HepG2 (cell line): ENCODE results near the gene NAT10. TPM values are rescaled to one million over a fixed set of nuclear protein-coding genes. Genes with fewer than 3 reads are reported as not detected.

Experiments used
- ATAC-seq: fragments of 200-7000 bp; cut with Tn5 transposase; 3 replicates; pipeline ENCODE4 v1.9.1; 2020; ENCODE audit warnings: mild to moderate bottlenecking, moderate library complexity
- BruUV-seq: library from RNA; stranded (reverse); fragments of 400-500 nt; replicated peaks from 2 replicates; lab custom pipeline; 2021; lab: Mats Ljungman, UMichigan
- CTCF ChIA-PET: fragments of 300-600 bp; formaldehyde crosslinking; extraction: SDS; loops from one replicate; lab custom pipeline; 2021; ENCODE audit warnings: low total read pairs, inconsistent platforms, low intra/inter-chr PET ratio; lab: Yijun Ruan, JAX
- POLR2A ChIA-PET: fragments of 350-600 bp; sonication (Branson Sonifier 250); formaldehyde crosslinking; loops from one replicate; lab custom pipeline; 2020; ENCODE audit warnings: antibody characterized with exemption, inconsistent platforms; lab: Yijun Ruan, JAX
- DNase-seq: peaks from one replicate; pipeline ENCODE4 v3.0.0-alpha.2; 2015; ENCODE audit warnings: low spot score
- FAIRE-seq: peaks from 3 replicates; lab custom pipeline; 2011; peaks lifted over from hg19 to GRCh38; lab: Jason Lieb, UNC
- H2AFZ ChIP-seq: one replicate; pipeline ENCODE4 v1.6.1; 2011; ENCODE audit warnings: low read length, inconsistent platforms
- H3K27ac ChIP-seq: fragments of 300-600 bp; 3 replicates; pipeline ENCODE4 v1.8.0; 2011; ENCODE audit warnings: mixed run types, mild to moderate bottlenecking, mixed read lengths, low read length, inconsistent platforms; ENCODE audit not compliant: insufficient read depth; ENCODE audit errors: extremely low read length
- H3K27me3 ChIP-seq, 2 experiments: fragments of 200-600 bp in 1 of 2; 2 replicates in 1 of 2; 3 replicates in 1 of 2; pipeline versions ENCODE4 v1.6.0 to v1.8.0; 2011; ENCODE audit warnings: low read length in 2 of 2, mild to moderate bottlenecking in 2 of 2, moderate library complexity in 2 of 2, inconsistent platforms in 1 of 2; ENCODE audit not compliant: insufficient read depth in 2 of 2, control insufficient read depth in 1 of 2
- H3K36me3 ChIP-seq, 2 experiments: fragments of 200-600 bp in 1 of 2; replicated peaks in 1 of 2; 2 replicates in 1 of 2; 3 replicates in 1 of 2; pipeline versions ENCODE4 v1.5.1 to v1.8.0; 2011; ENCODE audit warnings: low read length in 2 of 2, inconsistent platforms in 1 of 2; ENCODE audit not compliant: insufficient read depth in 2 of 2, control insufficient read depth in 1 of 2
- H3K4me1 ChIP-seq: 2 replicates; pipeline ENCODE4 v1.5.1; 2012; ENCODE audit warnings: low read length, inconsistent platforms; ENCODE audit not compliant: insufficient read depth
- H3K4me2 ChIP-seq: 2 replicates; pipeline ENCODE4 v1.6.0; 2011; ENCODE audit warnings: low read depth, low read length, inconsistent platforms
- H3K4me3 ChIP-seq, 3 experiments: fragments of 200-600 bp in 1 of 3; sonication (generic), shearing (Covaris generic) in 1 of 3; replicated peaks in 1 of 3; 2 replicates each; pipeline ENCODE4 v1.5.1; 2011 to 2016; ENCODE audit warnings: low read length in 3 of 3, inconsistent platforms in 2 of 3, low read depth in 2 of 3, mild to moderate bottlenecking in 2 of 3, control low read depth in 1 of 3, mixed read lengths in 1 of 3; ENCODE audit not compliant: insufficient read depth in 1 of 3
- H3K79me2 ChIP-seq: one replicate; pipeline ENCODE4 v1.6.1; 2011; ENCODE audit warnings: low read length, inconsistent platforms; ENCODE audit not compliant: insufficient read depth
- H3K9ac ChIP-seq: 2 replicates; pipeline ENCODE4 v1.6.0; 2011; ENCODE audit warnings: mild to moderate bottlenecking, low read depth, low read length, inconsistent platforms; ENCODE audit not compliant: insufficient read depth
- H3K9me3 ChIP-seq: 2 replicates; pipeline ENCODE4 v1.5.1; 2012; ENCODE audit warnings: mild to moderate bottlenecking, low read length
- H4K20me1 ChIP-seq: 2 replicates; pipeline ENCODE4 v1.6.0; 2011; ENCODE audit warnings: inconsistent platforms, mild to moderate bottlenecking, low read length, moderate library complexity; ENCODE audit not compliant: insufficient read depth
- BORCS8-MEF2B ChIP-seq: sonication (generic); formaldehyde crosslinking; IDR thresholded peaks from 2 replicates; pipeline ENCODE4 v1.8.0; 2022; ENCODE audit warnings: mild to moderate bottlenecking, missing genetic modification reagents
- GABPB1 ChIP-seq: IDR thresholded peaks from 2 replicates; pipeline ENCODE4 v1.6.1; 2016; ENCODE audit warnings: mild to moderate bottlenecking, missing genetic modification reagents, moderate library complexity, missing compliant biosample characterization
- HBP1 ChIP-seq: IDR thresholded peaks from 2 replicates; pipeline ENCODE4 v1.6.1; 2016; ENCODE audit warnings: low read depth, control low read depth
- HNF4G ChIP-seq, 2 experiments: sonication (generic) in 1 of 2; formaldehyde crosslinking in 1 of 2; IDR thresholded peaks; 2 replicates each; pipeline versions ENCODE4 v1.4.0 to v1.6.1; 2011 to 2020; ENCODE audit warnings: borderline replicate concordance in 2 of 2, low read depth in 2 of 2, mild to moderate bottlenecking in 2 of 2, low read length in 1 of 2, missing genetic modification reagents in 1 of 2, moderate library complexity in 1 of 2
- JUND ChIP-seq: sonication (generic); formaldehyde crosslinking; IDR thresholded peaks from 2 replicates; pipeline ENCODE4 v1.8.0; 2022; ENCODE audit warnings: mild to moderate bottlenecking, missing genetic modification reagents
- KDM4B ChIP-seq: sonication (generic); formaldehyde crosslinking; IDR thresholded peaks from 2 replicates; pipeline ENCODE4 v1.4.0; 2020; ENCODE audit warnings: missing genetic modification reagents
- MTF2 ChIP-seq: sonication (generic); formaldehyde crosslinking; IDR thresholded peaks from 2 replicates; pipeline ENCODE4 v1.5.0; 2020; ENCODE audit warnings: missing genetic modification reagents, borderline replicate concordance
- NFIC ChIP-seq: IDR thresholded peaks from 2 replicates; pipeline ENCODE4 v1.6.1; 2012; ENCODE audit warnings: mild to moderate bottlenecking, low read length, inconsistent platforms
- PRMT3 ChIP-seq: sonication (generic); formaldehyde crosslinking; IDR thresholded peaks from 2 replicates; pipeline ENCODE4 v1.8.1; 2022; ENCODE audit warnings: low read depth, mild to moderate bottlenecking, moderate library complexity, missing genetic modification reagents, borderline replicate concordance
- RELA ChIP-seq: sonication (generic); formaldehyde crosslinking; IDR thresholded peaks from 2 replicates; pipeline ENCODE4 v1.4.0; 2020; ENCODE audit warnings: missing genetic modification reagents
- REXO4 ChIP-seq: sonication (generic); formaldehyde crosslinking; IDR thresholded peaks from 2 replicates; pipeline ENCODE4 v1.8.0; 2022; ENCODE audit warnings: missing genetic modification reagents, mild to moderate bottlenecking, borderline replicate concordance
- TOPORS ChIP-seq: sonication (generic); formaldehyde crosslinking; IDR thresholded peaks from 2 replicates; pipeline ENCODE4 v1.8.0; 2023; ENCODE audit warnings: mild to moderate bottlenecking, missing genetic modification reagents
- WIZ ChIP-seq: sonication (generic); formaldehyde crosslinking; IDR thresholded peaks from 2 replicates; pipeline ENCODE4 v1.5.1; 2020; ENCODE audit warnings: mild to moderate bottlenecking, missing genetic modification reagents
- ZNF20 ChIP-seq: sonication (generic); formaldehyde crosslinking; IDR thresholded peaks from 2 replicates; pipeline ENCODE4 v1.4.0; 2020; ENCODE audit warnings: mild to moderate bottlenecking, moderate library complexity, missing genetic modification reagents
- ZSCAN30 ChIP-seq: sonication (generic); formaldehyde crosslinking; IDR thresholded peaks from 2 replicates; pipeline ENCODE4 v1.5.0; 2020; ENCODE audit warnings: mild to moderate bottlenecking, missing genetic modification reagents
- WGBS: methylation state at CpG from one replicate; pipeline ENCODE4 v1.1.6; 2017; ENCODE audit warnings: low lambda C conversion rate; 5-methylcytosine and 5-hydroxymethylcytosine counted together
- in situ Hi-C: cut with HindIII; loops from 2 replicates; pipeline ENCODE4 v1.10.0; 2017; ENCODE audit warnings: low pct_unique_long_range_greater_than_20kb; ENCODE audit not compliant: extremely low pct_ligation_motif_present
- intact Hi-C: fragments of 100-400 bp; cut with micrococcal nuclease; formaldehyde crosslinking; loops from one replicate; pipeline ENCODE4 v1.10.0; 2022; ENCODE audit not compliant: unreplicated experiment
- polyA plus RNA-seq, 8 experiments: library from polyadenylated mRNA; depleted of rRNA in 3 of 8; stranded (reverse) in 7 of 8; unstranded in 1 of 8; fragments of >200 nt; fragmentation: Illumina TruSeq in 4 of 8; extraction: Trizol in 4 of 8; gene quantifications; 2 replicates each; pipeline versions ENCODE4 v1.2.1 to v1.2.3, GENCODE V29; 2011 to 2016; ENCODE audit warnings: low read depth in 4 of 8, missing spikeins in 1 of 8, mixed read lengths in 1 of 8; ENCODE audit not compliant: insufficient read depth in 1 of 8
- total RNA-seq, 5 experiments: library from RNA; depleted of rRNA; stranded (reverse); fragments of >200 nt; fragmentation: Illumina TruSeq; extraction: Trizol; gene quantifications; 2 replicates each; pipeline ENCODE4 v1.2.3, GENCODE V29; 2016; ENCODE audit warnings: low read depth in 1 of 5
- TF ChIP-seq, protein P1 (sequence below), 2 experiments: sonication (generic) in 1 of 2; formaldehyde crosslinking in 1 of 2; IDR thresholded peaks; 2 replicates each; pipeline versions ENCODE4 v1.4.0 to v1.6.1; 2016 to 2020; ENCODE audit warnings: borderline replicate concordance in 1 of 2, low read depth in 1 of 2, mild to moderate bottlenecking in 1 of 2, missing genetic modification reagents in 1 of 2
- TF ChIP-seq, protein P2 (sequence below): sonication (generic); formaldehyde crosslinking; IDR thresholded peaks from 2 replicates; pipeline ENCODE4 v1.8.1; 2023; ENCODE audit warnings: mild to moderate bottlenecking, missing genetic modification reagents

NAT10 gene
- total and polyA plus RNA-seq, 2 of the 13 experiments (the other 11 are each of a cell fraction or from before 2014, with no cell fraction given), result 33.9 to 51.9 TPM

- TF ChIP-seq, protein P1, sequence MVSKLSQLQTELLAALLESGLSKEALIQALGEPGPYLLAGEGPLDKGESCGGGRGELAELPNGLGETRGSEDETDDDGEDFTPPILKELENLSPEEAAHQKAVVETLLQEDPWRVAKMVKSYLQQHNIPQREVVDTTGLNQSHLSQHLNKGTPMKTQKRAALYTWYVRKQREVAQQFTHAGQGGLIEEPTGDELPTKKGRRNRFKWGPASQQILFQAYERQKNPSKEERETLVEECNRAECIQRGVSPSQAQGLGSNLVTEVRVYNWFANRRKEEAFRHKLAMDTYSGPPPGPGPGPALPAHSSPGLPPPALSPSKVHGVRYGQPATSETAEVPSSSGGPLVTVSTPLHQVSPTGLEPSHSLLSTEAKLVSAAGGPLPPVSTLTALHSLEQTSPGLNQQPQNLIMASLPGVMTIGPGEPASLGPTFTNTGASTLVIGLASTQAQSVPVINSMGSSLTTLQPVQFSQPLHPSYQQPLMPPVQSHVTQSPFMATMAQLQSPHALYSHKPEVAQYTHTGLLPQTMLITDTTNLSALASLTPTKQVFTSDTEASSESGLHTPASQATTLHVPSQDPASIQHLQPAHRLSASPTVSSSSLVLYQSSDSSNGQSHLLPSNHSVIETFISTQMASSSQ (IDR thresholded peaks at IDR 0.05; ENCODE audit: low read depth), result no peak
- TF ChIP-seq, protein P1 (CRISPR knock-in tag; IDR thresholded peaks at IDR 0.05; ENCODE audit: borderline replicate concordance), result no peak
These were observed 34.7 kb downstream of the NAT10 start (continued) for GRCh38 chr11:34140149-34140548.

DNA sequence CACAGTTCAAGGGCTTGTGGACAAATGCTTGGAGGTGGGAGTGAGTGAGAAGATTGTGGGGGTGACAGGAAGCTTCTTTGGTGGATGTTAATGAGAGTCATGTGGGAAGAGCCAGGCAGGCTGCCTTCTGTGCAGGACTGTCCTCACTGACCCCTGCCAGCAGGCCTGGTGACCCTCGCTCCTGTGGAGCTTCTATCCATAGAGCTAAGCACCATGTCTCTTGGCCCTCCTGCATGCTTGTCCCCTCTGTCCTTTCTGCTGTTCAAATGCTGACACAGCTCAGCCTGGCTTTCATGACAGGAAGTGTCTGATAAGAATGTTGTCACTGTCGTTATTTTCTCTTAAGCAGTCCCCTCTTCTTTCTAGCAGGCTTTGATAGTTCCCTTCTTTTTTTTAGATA, 37.6 kb downstream of the NAT10 start:
- no peaks in the 10 kb centered on the region for H3K27me3 ChIP-seq
- ATAC-seq, result no peak
- in situ Hi-C loops, result no loop called here
- no peak for FAIRE-seq
- no peak overlapping the region for H3K4me3 ChIP-seq
- BruUV-seq, result no TSS peak
- H3K9ac ChIP-seq, result no peak overlapping the region
- WGBS, result 96% methylated on average over 1 of the region's 2 CpGs
- no peaks in the 10 kb centered on the region for H3K79me2 ChIP-seq
- no peaks in the 10 kb centered on the region for H4K20me1 ChIP-seq
- peaks cover 51 to 93% of the 10 kb centered on the region in 2 experiments; a peak in 4 of 5 replicates for H3K36me3 ChIP-seq
- no peaks in the 10 kb centered on the region for H3K9me3 ChIP-seq
- no peak overlapping the region for H3K27ac ChIP-seq
- H3K4me1 ChIP-seq, result no peaks in the 10 kb centered on the region
- H3K4me2 ChIP-seq, result no peak overlapping the region
- CTCF ChIA-PET, result no interaction called here
- no peak overlapping the region for H2AFZ ChIP-seq
- POLR2A ChIA-PET, result no interaction called here
- DNase-seq, result no peak
- intact Hi-C loops, result no loop called here
- TF ChIP-seq REXO4 (CRISPR knock-in tag), result no peak
- TF ChIP-seq, protein P2, sequence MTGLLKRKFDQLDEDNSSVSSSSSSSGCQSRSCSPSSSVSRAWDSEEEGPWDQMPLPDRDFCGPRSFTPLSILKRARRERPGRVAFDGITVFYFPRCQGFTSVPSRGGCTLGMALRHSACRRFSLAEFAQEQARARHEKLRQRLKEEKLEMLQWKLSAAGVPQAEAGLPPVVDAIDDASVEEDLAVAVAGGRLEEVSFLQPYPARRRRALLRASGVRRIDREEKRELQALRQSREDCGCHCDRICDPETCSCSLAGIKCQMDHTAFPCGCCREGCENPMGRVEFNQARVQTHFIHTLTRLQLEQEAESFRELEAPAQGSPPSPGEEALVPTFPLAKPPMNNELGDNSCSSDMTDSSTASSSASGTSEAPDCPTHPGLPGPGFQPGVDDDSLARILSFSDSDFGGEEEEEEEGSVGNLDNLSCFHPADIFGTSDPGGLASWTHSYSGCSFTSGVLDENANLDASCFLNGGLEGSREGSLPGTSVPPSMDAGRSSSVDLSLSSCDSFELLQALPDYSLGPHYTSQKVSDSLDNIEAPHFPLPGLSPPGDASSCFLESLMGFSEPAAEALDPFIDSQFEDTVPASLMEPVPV (CRISPR knock-in tag), result no peak
- no peak for TF ChIP-seq MTF2
- no peak for TF ChIP-seq ZNF20
- no peak for TF ChIP-seq HNF4G (IDR thresholded peaks at IDR 0.05; ENCODE audit: borderline replicate concordance, low read depth, low read length)
- TF ChIP-seq HNF4G (CRISPR knock-in tag; IDR thresholded peaks at IDR 0.05; ENCODE audit: borderline replicate concordance, low read depth), result no peak
- no peak for TF ChIP-seq NFIC
- TF ChIP-seq GABPB1 (CRISPR knock-in tag), result no peak
- no peak for TF ChIP-seq ZSCAN30 (CRISPR knock-in tag)
- no peak for TF ChIP-seq HBP1 (CRISPR knock-in tag)
- no peak for TF ChIP-seq BORCS8-MEF2B (CRISPR knock-in tag)
- TF ChIP-seq RELA (CRISPR knock-in tag), result no peak
- no peak for TF ChIP-seq JUND (CRISPR knock-in tag)
- no peak for TF ChIP-seq WIZ
- TF ChIP-seq PRMT3 (CRISPR knock-in tag), result no peak
- no peak for TF ChIP-seq KDM4B (CRISPR knock-in tag)
- no peak for TF ChIP-seq TOPORS
